Heart left ventricle (tissue), 16 donors: ENCODE results near the gene NR1D1. TPM values are rescaled to one million over a fixed set of nuclear protein-coding genes. Genes with fewer than 3 reads are reported as not detected.

Experiments
- ATAC-seq, 4 donors: fragments of 200-7000 bp; cut with Tn5 transposase; one replicate each; pipeline ENCODE4 v1.9.1; 2020 to 2022; ENCODE audit warnings: moderate library complexity in 4 of 4, mild to moderate bottlenecking in 3 of 4, moderate number of reproducible peaks in 1 of 4
- DNase-seq, 5 donors: peaks; one replicate each; pipeline ENCODE4 v3.0.0-alpha.2; 2020
- H3K27ac ChIP-seq, 12 donors: fragments of 200-600 bp; sonication (generic) in 4 of 12; one replicate each; pipeline versions ENCODE4 v1.5.0 to v1.8.0; 2016 to 2022; ENCODE audit warnings: mild to moderate bottlenecking in 2 of 12
- H3K27me3 ChIP-seq, 9 donors: fragments of 200-600 bp; sonication (generic) in 2 of 9; one replicate each; pipeline versions ENCODE4 v1.5.1 to v1.8.0; 2016 to 2022; ENCODE audit warnings: mild to moderate bottlenecking in 3 of 9
- H3K36me3 ChIP-seq, 9 donors: fragments of 200-600 bp; sonication (generic) in 2 of 9; one replicate each; pipeline versions ENCODE4 v1.5.0 to v1.8.0; 2018 to 2022; ENCODE audit warnings: mild to moderate bottlenecking in 2 of 9
- H3K4me1 ChIP-seq, 12 donors: fragments of 200-600 bp; sonication (generic) in 4 of 12; one replicate each; pipeline versions ENCODE4 v1.5.0 to v1.8.0; 2016 to 2022; ENCODE audit warnings: mild to moderate bottlenecking in 3 of 12
- H3K4me3 ChIP-seq, 12 donors: fragments of 200-600 bp; sonication (generic) in 4 of 12; one replicate each; pipeline versions ENCODE4 v1.5.0 to v1.8.0; 2017 to 2022; ENCODE audit warnings: mild to moderate bottlenecking in 9 of 12, moderate library complexity in 4 of 12
- H3K9me3 ChIP-seq, 12 donors: fragments of 200-600 bp; sonication (generic) in 4 of 12; one replicate each; pipeline versions ENCODE4 v1.5.0 to v1.8.0; 2016 to 2022; ENCODE audit warnings: mild to moderate bottlenecking in 1 of 12
- CTCF ChIP-seq, 12 donors: fragments of 200-600 bp; sonication (generic) in 4 of 12; IDR thresholded peaks; one replicate each; pipeline versions ENCODE4 v1.5.0 to v1.8.0; 2018 to 2022; ENCODE audit warnings: antibody characterized with exemption in 12 of 12, mild to moderate bottlenecking in 5 of 12
- POLR2A ChIP-seq, 2 donors: fragments of 450-650 bp; IDR thresholded peaks; one replicate each; pipeline ENCODE4 v1.6.1; 2017; ENCODE audit warnings: antibody characterized with exemption in 2 of 2, mild to moderate bottlenecking in 2 of 2, moderate library complexity in 2 of 2
- WGBS, 4 donors: extraction: QIAGEN DNeasy Blood & Tissue Kit in 2 of 4; methylation state at CpG; one replicate each; pipeline versions ENCODE4 v1.1.5 to v1.1.7; 2013 to 2018; 5-methylcytosine and 5-hydroxymethylcytosine counted together
- intact Hi-C, 10 donors: fragments of 100-400 bp; cut with DNase I; formaldehyde crosslinking; loops; one replicate each; pipeline versions ENCODE4 v1.11.1 to v1.14.2; 2022
- polyA plus RNA-seq, 2 donors: library from polyadenylated mRNA; stranded (reverse); fragments of 200-250 nt; gene quantifications; one replicate each; pipeline ENCODE4 v1.2.3, GENCODE V29; 2013
- total RNA-seq, 9 donors: library from RNA; depleted of rRNA in 2 of 9; stranded (reverse); fragments of >200 nt in 2 of 9; fragmentation: NEBNext Ultra II Directional in 3 of 9; extraction: Animal tissue kit (Norgen Biotek cat#: 25700) in 3 of 9; gene quantifications; one replicate each; pipeline versions ENCODE4 v1.1.0 to v1.2.4, GENCODE V29; 2016 to 2023
- donor health status: ischemic (EF 13 %, LVEDD 7.1; RV severe dilation, severe dysfunction).
- donor health status: healthy with polysubstance abuse.
- donor health status: DM: no; HTN: yes; CAD: no.
- donor health status: DM: no; HTN: no; CAD: no.
- donor health status: ischemic (EF 25% LVEDD 6.9; RV normal size, moderate dysfunction).
- donor health status: ischemic (EF 25% LVEDD 5.7; RV mildly dilated, moderate dysfunction).
- donor health status: healthy.
- donor health status: DM: yes; HTN: yes; CAD: no.
- donor health status: ischemic (EF 35%, LVEDD 5.7; RV mildly dilated, moderate dysfunction).
- donor health status: nonischemic (EF 11% LVEDD 7.7; RV severe dilation, severe dysfunction).
- donor health status: DM: yes; HTN: yes; CAD: no.
- donor health status: PGD.
- donor health status: ischemic (EF 29% LVEDD 5.4; RV normal size, mild dysfunction).
- donor health status: nonischemic (EF 23%, LVEDD 6.1; RV moderate dilation, normal function).

The NR1D1 gene
- total and polyA plus RNA-seq, 11 donors: 5.8 to 36.1 (median 20.2) TPM

DNA sequence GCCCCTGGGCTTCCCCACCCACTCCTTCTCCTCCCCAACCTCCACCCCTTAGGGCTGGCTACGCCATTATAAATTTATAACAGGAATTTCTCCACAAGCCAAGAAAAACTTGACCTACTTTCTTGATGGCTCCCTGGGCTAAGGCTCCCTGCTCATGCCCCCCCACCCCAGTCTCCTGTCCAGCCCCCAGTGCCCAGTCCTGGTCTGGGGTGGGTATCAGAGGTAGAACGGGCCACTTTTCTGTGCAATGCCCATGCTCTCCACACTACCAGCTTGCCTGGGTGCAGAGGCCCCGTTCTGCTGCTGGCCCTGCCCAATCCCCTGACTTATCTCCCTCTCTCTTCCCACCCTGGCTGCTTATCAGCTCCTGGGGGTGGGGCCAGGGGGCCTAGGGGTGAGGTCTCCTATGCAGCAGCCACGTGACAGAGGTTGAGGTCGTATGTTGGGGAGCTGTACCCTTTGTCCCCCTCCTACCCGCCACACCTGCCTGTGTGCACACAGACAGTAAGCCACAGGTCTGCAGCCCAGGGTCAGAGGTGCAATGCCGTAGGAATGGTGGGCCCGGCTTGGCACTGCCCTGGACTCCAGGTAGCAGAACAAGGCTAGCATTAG, 27.5 kb downstream of the NR1D1 start:
- peaks cover 46 to 100% (median 91%) of the 10 kb centered on the region in 12 donors for H3K4me1 ChIP-seq
- TF ChIP-seq POLR2A (IDR thresholded peaks at IDR 0.05): no peak
- TF ChIP-seq CTCF (IDR thresholded peaks at IDR 0.05): no peak
- peak overlapping the region in 7 of 12 donors; percentile 21 to 54 (median 40) for H3K4me3 ChIP-seq
- intact Hi-C loops: no loop called here
- no peaks in the 10 kb centered on the region for H3K27me3 ChIP-seq
- WGBS, 4 donors: 13 to 37% (median 34%) methylated on average over 5 to 8 of the region's 8 CpGs
- ATAC-seq (peak in 1 of 4 donors; percentile 1), DNase-seq (peak in 3 of 5 donors; percentile 37 to 59 (median 47))
- peaks cover 0 to 29% (median 15%) of the 10 kb centered on the region in 9 donors for H3K36me3 ChIP-seq
- H3K27ac ChIP-seq: peak overlapping the region; percentile 79 to 100 (median 95)
- no peaks in the 10 kb centered on the region for H3K9me3 ChIP-seq

GRCh38 chr17:40072040-40072734, 28.2 kb downstream of the NR1D1 start:
- ATAC-seq: peak; percentile 33 to 57 (median 46)
- peaks cover 46 to 100% (median 96%) of the 10 kb centered on the region in 12 donors for H3K4me1 ChIP-seq
- H3K27ac ChIP-seq: peak overlapping the region; percentile 79 to 100 (median 95)
- no peaks in the 10 kb centered on the region for H3K27me3 ChIP-seq
- intact Hi-C loops: no loop called here
- TF ChIP-seq POLR2A (IDR thresholded peaks at IDR 0.05): no peak
- TF ChIP-seq CTCF (IDR thresholded peaks at IDR 0.05): no peak
- peak overlapping the region in 9 of 12 donors; percentile 5 to 54 (median 35) for H3K4me3 ChIP-seq
- WGBS, 4 donors: 5 to 17% (median 14%) methylated on average over 9 to 19 of the region's 19 CpGs
- peak; percentile 68 to 90 (median 83) for DNase-seq
- no peaks in the 10 kb centered on the region for H3K9me3 ChIP-seq
- H3K36me3 ChIP-seq: peaks cover 0 to 22% (median 9%) of the 10 kb centered on the region in 9 donors

DNA sequence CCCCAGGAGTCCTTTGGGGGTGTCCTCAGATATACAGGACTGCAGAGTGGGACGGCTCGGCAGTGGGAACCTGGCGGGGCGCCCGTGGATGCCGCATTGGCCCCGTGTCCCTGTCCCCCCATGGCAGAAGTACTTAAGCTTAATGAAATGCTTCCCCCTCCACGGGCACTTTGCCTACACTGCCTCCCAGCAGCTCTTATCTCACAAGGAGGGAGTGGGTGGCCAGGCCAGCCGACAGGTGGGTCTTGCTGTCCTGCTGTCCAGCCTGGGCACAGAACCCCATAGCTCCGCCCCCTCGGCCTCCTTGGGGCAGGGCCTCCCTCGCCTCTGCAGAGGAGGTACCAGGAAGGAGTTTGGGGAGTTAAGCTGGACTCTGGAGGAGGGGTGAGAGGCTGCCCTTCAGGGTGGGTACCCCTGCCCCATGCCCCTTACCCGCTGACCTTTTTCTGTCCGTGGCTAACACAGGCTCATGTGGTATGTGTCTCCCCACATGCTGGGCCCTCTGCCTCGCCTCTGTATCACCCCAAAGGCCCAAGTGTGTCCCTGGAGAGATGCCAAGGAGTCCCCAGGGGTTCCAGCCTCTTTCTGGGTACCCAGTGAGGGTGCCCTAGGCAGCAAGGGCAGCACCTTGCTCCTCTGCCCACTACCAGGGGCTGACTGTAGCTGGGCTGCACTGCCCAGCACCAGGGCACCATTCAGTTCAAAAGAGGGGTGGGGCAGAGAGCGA, 28.9 kb downstream of the NR1D1 start:
- no peaks in the 10 kb centered on the region for H3K9me3 ChIP-seq
- H3K27me3 ChIP-seq: no peaks in the 10 kb centered on the region
- ATAC-seq (peak in 1 of 4 donors; percentile 15), DNase-seq (peak; percentile 50 to 83 (median 82))
- peak overlapping the region in 7 of 12 donors; percentile 14 to 54 (median 40) for H3K4me3 ChIP-seq
- H3K27ac ChIP-seq: peak overlapping the region; percentile 79 to 100 (median 95)
- H3K36me3 ChIP-seq: peaks cover 0 to 15% (median 9%) of the 10 kb centered on the region in 9 donors
- WGBS, 4 donors: 32 to 38% (median 36%) methylated on average over 12 to 16 of the region's 16 CpGs
- H3K4me1 ChIP-seq: peaks cover 46 to 99% (median 91%) of the 10 kb centered on the region in 12 donors
- no peak for TF ChIP-seq POLR2A (IDR thresholded peaks at IDR 0.05)
- TF ChIP-seq CTCF (IDR thresholded peaks at IDR 0.05): no peak
- intact Hi-C loops: no loop called here
